HG02870 (cell line): Measurements from ENCODE around the gene PER2.

Experiments
- ATAC-seq: cut with Tn5 transposase; IDR thresholded peaks from one replicate; pipeline ENCODE4 v1.9.1; 2021; ENCODE audit warnings: mild to moderate bottlenecking, moderate library complexity; ENCODE audit not compliant: unreplicated experiment

PER2 gene

DNA sequence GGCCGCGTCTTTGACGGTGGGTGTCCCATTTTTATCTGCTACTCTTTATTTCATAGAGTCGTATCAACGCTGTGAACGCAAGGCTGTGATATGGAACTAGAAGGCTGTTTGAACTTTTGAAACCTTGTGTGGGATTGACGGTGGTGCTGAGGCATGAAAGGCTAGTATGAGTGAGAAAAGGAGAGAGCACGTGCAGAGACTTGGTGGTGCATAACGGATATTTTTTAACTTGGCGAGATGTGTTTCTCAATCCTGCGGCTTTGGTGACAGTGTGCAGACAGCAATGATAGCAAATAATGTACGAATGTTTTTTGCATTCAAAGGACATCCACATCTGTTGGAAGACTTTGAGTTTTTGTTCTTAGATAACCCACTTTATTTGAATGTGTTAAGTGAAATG is 54.8 kb downstream of the PER2 start:
- no peak for ATAC-seq

DNA sequence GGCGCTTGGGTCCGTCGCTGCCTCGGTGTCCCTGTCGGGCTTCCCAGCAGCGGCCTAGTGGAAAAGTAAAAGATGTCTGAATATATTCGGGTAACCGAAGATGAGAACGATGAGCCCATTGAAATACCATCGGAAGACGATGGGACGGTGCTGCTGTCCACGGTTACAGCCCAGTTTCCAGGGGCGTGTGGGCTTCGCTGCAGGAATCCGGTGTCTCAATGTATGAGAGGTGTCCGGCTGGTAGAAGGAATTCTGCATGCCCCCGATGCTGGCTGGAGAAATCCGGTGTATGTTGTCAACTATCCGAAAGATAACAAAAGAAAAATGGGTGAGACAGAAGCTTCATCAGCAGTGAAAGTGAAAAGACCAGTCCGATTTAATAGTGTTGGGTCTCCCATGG is 56.6 kb downstream of the PER2 start:
- no peak for ATAC-seq

DNA sequence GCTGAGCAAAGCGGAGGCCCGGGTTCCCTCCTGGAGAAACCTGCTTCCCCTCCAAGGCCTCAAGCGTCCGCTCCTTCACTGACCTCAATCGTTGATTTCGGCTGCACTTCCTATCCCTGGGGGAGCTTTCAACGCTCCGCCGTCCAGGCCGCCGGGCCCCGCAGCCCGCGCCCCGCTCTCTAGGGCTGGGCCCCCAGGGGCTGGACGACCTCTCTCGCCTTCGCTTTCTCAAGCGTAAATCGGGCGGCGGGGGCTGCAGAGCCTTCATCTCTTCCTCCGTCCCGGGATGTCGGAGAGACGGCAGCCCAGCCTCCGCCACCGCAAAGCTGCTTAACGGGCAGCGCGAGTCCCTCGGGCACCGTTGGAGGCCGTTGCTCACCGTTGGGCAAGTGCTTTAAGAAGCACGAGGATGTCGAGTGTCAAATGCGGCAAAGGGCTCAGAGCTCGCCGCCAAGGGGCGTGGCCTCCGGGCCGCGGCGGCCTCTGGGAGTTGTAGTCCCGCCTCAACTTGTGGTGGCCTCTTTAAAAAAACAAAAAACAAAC is 57.1 kb downstream of the PER2 start:
- no peak for ATAC-seq

DNA sequence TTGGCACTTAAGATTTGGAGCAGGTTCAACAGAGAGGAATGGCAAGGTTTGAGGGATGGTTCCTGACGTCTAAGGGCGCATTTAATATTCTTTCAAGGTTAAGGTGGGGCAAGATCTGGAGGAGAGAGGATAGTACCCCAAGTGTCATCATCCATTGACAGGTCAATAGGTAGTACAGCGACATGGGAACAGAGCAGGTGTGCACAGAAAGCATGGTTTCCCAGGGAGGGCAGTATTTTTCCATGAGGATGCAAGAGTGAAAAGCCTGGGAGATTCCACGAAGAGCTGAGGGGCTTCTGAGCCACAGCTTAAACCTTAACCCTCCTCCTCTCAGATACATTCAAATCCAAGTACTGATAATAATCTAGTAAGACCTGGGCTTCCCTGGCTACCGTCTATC is 57.7 kb downstream of the PER2 start:
- no peak for ATAC-seq

DNA sequence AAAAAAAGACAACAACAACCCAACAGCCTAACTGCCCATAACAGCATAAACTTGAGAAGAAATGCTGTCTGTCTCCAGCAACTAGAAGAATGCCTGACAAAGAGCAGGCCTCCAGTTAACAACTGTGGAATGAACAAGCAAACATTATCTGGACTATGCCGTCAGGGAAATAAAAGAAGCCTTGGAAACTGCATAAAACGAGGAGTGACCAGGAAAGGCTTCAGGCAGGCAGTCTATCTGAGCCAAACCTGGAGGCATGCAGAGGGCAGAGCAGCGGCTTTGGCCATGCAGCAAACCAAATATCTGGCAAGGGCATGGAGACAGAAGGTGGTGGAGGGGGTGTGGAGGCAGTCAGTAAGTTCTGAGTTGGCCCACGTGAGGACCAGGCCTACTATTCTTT is 59.7 kb downstream of the PER2 start:
- ATAC-seq = no peak

DNA sequence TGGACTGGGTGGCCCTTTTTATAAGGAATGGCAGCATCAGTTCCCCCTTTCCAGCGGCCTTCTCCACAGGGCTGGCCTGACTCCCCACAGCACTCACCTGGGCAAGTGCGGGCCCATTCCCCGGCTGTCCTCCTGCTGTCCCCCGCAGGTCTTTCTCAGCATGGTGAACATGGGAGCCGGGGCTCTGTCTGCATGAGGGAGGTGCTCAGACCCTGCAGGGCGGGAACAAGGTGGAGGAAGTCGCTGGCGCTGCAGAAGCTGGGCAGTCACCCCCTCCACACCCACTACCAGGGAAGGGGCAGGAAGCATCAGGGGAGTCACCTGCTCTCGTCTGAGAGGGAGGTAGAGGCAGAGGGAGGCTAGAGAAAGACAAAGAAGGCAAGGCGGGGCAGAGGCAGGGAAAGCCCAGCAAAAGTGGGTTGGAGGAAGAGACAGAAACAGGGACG is 60.8 kb downstream of the PER2 start:
- ATAC-seq = no peak

DNA sequence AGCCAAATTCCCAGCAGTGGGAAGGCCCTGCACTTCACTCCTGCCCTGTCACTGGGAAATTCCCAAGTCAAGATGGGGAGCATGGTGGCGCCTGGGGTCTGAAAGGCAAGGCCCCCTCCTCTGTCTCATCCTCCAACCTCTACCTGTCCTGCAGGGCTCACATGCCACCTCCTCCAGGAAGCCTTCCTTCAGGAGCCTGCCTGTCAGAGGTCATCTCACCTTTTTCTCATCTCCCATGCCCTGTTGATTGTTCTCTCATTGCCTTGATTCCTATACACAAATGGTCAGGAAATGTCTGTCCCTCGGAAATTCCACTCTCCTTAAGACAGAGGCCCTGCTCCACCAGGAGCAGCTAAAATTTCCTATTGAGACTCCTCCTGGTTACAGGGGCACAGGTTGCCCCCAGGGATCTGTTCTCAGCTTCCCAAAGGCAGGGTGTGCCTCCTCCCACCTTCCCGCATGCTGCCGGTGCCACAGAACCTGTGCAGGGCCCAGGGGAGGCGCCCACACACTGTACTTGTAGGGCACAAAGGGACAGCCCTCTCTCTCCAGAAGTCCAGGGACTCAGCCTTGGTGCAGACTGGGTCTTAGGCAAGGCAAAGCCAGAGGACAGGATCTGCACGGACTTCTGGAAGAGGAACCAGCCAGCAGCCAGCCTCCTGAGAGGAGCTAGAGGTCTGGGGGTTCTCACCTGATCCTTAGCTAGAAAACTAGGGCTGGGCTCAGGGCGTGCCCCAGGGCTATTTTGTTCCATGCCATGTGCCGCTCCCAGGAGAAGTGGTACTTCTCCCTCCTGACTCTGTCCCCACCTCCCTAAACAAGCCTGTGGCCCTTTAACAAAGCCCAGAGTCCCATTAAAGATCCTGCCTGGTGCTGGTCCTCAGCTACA is 61.5 kb downstream of the PER2 start:
- ATAC-seq = no peak

DNA sequence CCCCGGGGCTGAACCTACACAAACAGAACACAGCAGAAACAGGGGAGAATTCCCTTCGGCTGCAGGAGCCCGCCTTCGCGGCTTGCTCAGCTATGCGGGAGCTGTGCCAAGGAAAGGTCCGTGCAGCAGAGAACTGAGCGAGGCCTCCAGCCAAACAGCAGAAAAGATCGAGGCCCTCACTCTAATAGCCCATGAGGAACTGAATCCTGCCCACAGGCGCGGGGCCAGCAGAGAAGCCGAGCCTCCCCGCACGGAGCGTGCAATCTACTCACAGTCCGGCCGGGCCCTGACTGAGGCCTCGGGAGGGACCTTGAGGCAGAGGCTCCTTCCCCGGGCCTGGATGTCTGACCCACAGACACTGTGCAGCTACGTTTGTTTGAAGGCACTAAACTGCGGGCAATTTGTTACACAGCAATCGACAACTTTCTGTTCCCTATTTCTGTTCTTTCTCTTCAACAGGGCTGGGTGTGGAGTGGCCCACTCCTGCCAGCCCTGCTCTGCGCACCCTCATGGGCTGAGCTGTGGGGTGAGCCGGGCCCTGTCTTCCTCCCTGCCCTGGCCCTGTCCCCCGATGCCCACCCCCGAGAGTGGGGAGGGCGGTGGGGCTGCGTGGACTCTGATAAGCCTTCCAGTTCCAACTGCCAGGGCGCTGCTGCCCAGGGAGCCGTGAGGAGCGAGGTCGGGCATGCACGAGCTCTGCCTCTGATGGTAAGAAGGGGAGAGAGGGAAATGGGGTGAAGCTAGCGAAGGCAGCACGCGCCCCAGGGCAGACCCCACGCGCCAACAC is 62.3 kb downstream of the PER2 start:
- no peak for ATAC-seq

DNA sequence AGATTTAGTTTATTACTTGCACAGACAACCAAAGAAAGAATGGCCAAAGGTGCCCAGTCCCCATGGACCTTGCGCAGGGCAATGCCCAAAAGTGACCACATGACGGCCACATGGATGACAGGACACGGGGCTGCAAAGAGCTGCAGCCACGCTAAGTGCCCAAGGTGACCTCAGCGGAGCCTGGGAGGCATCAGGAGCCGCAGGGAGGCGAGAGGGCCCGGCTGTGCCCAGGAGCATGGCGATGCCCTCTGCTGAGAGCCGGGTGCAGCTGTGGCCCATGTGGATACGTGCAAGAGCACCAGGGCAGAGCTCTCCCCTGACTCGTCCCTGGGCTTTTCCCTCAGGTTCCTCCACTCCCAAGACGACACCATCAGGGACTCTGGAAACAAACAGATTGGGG is 63.3 kb downstream of the PER2 start:
- ATAC-seq = no peak

DNA sequence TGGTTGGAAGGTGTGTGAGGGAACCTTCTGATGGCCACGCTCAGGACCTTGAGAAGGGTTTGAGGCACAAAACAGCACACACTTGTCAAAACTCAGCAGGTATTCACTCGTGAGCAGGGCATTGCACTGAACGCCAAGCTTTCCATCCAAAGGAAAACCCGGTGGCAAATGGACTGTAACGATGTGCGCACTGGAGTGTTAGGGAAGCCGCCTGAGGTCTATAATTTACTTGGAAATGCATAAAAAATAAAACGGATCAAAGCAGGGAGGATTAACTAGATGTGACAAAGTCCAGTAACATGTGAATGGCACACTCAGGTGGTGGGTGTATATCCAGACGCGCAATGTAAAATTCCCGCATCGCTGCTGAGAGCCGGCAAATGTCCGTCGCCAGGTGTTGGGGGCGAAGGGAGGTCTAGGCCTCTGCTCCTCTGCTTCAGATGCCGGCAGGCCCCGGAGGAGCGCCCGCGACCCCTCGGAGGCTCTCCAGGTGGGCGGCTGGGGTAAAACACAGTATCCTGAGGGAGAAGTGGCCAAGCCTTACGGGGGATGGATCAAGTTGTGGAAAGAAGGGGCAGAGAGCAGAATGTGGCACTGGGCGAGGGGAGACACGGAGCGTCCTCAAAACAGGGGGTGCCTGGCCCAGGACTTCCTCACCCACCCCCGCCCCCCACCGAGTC is 63.9 kb downstream of the PER2 start:
- no peak for ATAC-seq

DNA sequence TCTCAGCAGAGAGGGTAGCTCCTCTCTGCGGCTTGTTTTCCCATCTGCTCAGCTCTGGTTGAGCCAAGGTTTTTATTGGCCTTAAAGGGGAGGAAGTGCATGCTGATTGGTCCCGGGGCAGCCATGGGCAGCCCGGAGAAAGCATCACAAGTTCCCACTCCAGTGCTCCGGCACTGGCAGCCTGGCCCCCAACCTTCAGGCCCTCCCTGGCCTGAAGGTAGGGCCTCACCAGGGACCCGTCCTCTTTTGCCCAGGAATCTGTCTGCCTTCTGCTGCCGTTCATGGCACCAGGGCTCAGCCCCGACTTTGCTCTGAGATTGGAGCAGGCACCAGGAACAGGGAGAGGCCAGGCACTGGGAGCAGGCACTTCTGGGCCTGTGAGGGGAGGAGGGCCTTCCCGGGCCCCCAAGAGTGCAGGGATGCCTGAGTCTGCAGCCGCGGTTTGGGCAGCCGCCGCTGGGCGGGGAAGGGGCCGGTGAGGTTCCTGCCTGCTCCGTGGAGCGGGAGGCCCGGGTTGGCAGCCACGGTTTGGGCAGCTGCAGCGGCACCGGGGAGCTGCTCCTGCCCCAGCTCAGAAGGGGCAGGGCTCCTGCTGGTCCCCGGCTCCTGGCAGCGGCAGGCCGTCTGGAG is 67.4 kb downstream of the PER2 start:
- ATAC-seq = no peak

DNA sequence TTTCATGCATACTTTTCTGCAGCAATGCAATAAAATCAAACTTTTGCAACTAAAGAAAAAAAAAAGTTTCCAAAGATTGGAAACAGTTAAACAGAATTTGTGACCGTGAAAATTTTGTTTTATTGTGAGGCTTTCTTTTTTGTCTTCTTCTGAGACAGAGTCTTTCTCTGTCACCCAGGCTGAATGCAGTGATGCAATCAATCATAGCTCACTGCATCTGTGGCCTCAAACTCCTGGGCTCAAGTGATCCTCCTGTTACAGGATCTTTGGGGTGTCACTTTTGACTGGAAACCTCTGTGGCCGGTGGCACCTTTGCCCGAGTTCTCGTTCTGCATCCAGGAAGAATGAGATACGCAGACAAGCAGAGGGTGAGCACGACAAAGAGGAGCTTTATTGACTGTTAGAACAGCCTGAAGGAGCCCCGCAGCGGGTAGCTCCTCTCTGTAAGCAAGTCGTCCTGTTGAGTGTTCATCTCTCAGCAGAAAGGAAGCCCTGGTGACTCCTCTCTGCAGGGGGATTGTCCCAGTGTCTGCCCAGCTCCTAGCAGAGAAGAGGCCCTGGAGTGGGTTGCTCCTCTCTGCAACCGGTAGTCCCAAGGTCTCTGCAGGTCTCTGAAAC is 68.0 kb downstream of the PER2 start:
- no peak for ATAC-seq

DNA sequence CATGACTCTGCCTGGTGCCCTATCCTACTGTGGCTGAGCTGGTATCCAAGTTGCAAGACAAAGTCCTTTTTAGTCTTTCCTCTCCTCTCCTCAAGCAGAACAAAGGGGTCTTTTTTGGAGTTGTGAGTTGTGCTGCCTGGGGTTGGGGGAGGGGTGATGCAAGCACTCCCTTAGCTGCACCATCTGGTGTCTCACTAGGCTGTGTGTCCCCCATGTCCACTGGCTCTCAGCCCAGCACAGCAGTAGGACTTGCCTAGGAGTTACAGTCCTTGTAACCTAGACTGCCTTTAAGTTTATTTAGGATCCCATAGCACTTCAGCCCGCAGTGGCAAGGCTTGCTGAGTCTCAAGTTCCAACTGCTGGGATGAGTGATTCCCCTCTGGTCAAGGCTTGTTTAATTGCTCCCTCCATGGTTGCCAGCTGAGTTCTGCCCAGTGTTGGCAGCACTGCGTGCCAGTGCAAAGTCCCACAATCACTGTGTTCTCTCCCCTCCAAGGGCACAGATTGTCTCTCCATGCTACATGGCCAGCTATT is 71.7 kb downstream of the PER2 start:
- ATAC-seq = no peak

DNA sequence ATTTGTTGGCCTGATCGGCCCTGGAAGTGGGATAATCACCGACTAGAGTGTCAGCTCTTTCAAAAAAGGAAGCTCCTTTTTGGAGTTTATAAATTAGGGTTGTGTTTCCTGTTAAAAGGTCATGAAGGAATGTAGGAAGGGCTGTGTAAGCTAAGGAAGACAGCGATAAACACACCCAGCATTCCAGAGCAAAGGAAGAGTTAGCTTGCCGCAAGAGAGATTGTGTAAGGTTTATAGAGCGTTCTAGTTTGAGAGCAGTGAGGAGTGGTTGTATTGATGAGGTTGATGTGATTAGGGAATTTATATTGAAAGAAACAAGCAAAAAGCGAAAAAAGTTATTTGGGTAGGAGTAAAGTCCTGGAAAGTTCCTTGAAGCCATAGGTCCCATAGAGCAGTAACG is 81.4 kb downstream of the PER2 start:
- no peak for ATAC-seq

DNA sequence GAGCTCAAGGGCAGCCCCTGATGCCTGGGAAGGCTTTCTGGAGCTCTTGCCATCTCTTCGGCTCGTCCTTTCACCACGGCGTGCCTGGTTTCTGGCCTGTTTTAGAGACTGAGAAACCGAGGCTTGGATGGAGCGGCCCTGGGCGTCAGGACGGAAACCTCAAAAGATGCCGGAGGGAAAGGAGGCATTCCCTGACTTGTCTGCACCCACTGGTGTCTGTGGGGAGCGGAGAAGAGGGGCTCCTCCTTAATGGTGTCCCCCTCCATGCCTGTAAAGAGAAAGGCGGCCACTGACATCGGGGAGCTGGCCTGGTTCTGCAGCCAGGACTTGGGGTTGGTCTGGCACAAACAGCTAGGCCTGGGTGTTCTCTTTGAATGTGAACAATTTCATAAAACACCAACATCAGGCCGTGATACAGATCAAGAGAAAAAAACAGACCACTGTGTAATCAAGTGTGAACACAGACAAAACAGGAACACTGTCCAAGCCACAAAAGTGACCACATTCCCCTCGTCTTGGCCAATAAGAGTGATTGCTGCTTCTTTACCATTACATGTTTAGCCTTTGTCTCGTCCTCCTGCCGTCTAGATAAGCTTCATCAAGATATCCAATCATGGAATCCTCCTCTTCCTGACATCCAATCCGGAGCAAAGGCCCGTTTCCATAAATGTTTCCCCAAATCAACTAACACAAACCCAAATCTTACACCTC is 84.3 kb downstream of the PER2 start:
- peak; percentile 22 for ATAC-seq

DNA sequence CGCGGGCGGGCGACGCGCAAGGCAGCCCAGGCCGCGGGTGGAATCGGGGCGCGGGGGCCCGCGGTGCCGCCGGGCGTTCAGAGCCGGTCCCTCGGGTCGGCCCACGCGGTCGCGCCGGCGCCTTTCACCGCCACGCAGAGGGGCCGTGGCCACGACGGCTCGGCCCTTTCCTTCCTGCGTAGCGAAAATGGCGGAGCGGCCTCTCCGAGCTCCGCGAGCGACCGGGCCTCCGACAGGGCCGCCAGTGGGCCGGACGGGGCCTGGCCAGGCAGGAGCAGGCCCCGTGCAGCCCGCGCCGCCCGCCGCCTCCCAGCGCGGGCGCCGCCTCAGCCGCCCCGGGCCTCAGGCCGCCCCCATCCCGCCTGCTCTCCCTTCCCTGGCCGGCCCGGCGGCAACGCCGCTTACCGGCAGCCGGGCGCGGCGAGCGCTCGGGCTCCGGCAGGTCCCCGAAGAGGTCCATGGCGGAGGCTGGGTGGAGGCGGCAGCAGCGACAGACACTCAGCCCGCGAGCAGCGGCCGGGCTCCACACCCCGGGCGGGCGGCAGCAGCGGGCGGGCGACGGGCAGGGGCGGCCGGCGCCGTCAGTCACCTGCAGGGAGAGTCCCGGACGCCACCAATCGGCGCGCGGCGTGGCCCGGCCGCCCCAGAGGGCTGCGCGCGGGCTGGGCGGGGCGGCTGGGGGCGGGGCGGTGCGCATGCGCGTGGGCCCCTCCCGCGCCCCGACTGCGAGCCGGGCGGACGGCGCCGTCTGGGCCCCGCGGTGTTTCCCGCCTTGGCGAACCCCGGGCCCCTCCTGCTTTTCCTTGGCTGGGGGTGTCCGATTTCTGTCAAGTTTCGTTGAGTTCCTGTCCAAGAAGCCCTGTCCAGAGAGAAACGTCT is 85.1 kb downstream of the PER2 start, which contains the start of gene ILKAP:
Gene ILKAP (minus strand): TSS at position 602 of the 879 bp plus-strand sequence. CDS start 142 bp downstream, at position 460.
- peak; percentile 92 for ATAC-seq

DNA sequence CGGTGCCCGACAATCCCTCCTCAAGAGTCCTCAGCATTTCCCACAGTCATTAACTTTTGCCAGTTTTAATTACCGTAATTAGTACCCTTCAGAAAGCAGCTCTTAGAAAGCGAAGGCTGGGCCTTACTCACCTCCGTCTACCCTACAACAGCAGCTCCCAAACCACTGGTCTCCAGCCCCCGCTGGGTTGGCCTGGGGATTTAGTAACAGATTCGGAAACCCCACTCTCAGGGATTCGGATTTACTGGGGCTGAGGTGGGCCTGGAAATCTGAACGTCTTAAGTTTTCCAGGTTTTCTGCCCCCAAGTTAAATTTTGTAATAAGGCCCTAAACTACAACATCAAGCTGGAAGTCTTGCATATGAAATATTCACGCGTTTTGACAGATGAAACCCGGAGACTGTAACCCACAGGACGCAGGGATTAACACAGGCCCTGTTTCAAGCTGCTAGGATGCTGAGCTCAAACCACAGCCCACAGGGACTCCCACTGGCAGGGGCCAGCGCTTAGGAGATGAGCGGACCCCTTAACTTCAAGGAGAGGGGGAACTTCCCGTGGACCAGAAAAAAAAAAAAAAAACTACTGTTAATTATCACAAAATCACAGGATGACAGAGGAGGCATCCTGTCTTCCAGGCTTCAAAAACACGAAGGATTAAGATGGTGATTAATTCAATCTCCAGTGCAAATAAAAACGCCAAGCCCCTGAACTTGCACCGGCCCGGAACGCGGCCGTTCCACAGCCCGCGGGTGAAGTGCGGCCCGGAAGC is 85.9 kb downstream of the PER2 start:
- no peak for ATAC-seq
